Cardiac fibroblast (primary cell): ENCODE data around the gene CFAP92.

Source experiments
- DNase-seq, 2 donors: peaks; one replicate each; pipeline versions ENCODE4 v3.0.0 to v3.0.0-alpha.2; 2010; ENCODE audit warnings: low read depth in 2 of 2
- H3K4me3 ChIP-seq, 2 donors: replicated peaks in 1 of 2; 1 replicate in 1 of 2; 2 replicates in 1 of 2; pipeline ENCODE4 v1.5.1; 2011; ENCODE audit warnings: low read depth in 2 of 2, low read length in 2 of 2, mild to moderate bottlenecking in 2 of 2, moderate library complexity in 1 of 2
- TF ChIP-seq, protein P1 (sequence below): IDR thresholded peaks from one replicate; pipeline ENCODE4 v1.5.1; 2011; ENCODE audit warnings: low read depth, mild to moderate bottlenecking, low read length, inconsistent platforms

The CFAP92 gene

GRCh38 chr3:129001806-129002572 is 8.1 kb upstream of the CFAP92 start:
- TF ChIP-seq, protein P1, sequence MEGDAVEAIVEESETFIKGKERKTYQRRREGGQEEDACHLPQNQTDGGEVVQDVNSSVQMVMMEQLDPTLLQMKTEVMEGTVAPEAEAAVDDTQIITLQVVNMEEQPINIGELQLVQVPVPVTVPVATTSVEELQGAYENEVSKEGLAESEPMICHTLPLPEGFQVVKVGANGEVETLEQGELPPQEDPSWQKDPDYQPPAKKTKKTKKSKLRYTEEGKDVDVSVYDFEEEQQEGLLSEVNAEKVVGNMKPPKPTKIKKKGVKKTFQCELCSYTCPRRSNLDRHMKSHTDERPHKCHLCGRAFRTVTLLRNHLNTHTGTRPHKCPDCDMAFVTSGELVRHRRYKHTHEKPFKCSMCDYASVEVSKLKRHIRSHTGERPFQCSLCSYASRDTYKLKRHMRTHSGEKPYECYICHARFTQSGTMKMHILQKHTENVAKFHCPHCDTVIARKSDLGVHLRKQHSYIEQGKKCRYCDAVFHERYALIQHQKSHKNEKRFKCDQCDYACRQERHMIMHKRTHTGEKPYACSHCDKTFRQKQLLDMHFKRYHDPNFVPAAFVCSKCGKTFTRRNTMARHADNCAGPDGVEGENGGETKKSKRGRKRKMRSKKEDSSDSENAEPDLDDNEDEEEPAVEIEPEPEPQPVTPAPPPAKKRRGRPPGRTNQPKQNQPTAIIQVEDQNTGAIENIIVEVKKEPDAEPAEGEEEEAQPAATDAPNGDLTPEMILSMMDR = no peak
- no peak for DNase-seq
- peak overlapping the region in 1 of 2 donors; percentile 8 for H3K4me3 ChIP-seq

GRCh38 chr3:129001101-129001805 is 7.4 kb upstream of the CFAP92 start, which contains the start of gene EFCC1:
Gene EFCC1 (plus strand): TSS chr3:129001304. CDS start chr3:129001629, 325 bp downstream.
- DNase-seq = peak in 1 of 2 donors; percentile 37
- peak within 1 kb of the TSS; percentile 26 to 37 for H3K4me3 ChIP-seq

GRCh38 chr3:129000742-129001100 is 6.8 kb upstream of the CFAP92 start:
- TF ChIP-seq, protein P1 = no peak
- peak overlapping the region; percentile 26 to 37 for H3K4me3 ChIP-seq
- no peak for DNase-seq

More at GRCh38 chr3:129001101-129001805, 7.4 kb upstream of the CFAP92 start, which contains the start of gene EFCC1:
- TF ChIP-seq, protein P1 = no peak

DNA sequence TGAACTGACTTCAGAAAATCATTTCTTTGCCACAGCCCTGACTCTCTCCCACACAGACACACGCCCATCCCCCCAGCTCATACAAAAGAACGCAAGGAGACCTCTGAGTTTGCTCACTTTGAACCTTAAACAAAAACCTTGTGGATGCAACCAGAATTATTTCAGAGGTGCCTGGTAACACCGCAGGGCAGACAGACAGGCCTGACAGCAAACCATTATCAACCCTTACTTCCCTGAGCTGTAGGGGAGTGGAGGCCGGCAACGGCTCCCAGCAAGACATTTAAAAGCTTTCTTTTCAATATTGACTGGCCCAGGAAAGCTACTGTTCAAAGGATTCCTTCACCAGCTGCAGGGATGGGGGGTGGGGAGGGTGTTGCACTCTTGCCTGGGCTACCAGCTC is 5.2 kb upstream of the CFAP92 start:
- TF ChIP-seq, protein P1 = no peak
- DNase-seq = no peak
- H3K4me3 ChIP-seq = no peak overlapping the region

DNA sequence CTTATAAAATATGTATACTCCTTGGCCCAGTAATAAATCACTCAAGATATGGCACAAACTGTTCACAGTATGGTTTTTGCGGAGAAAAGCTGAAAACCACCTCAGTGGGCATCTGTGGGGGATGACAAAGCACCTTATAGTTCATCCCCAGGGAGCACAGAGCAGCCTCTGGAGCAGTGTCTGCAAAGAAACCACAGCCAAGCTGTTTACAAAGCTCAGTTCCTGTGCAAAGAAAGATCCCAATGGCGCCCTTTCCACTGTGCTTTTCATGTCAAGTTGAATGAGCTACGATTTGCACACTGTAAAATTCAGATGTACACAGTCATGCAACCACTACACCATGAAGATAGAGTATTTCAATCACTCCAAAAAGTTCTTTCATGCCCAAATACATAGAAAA is 4.7 kb upstream of the CFAP92 start:
- no peak overlapping the region for H3K4me3 ChIP-seq
- no peak for DNase-seq
- TF ChIP-seq, protein P1 = no peak

GRCh38 chr3:128997486-128998133 is 3.7 kb upstream of the CFAP92 start:
- TF ChIP-seq, protein P1 = no peak
- no peak overlapping the region for H3K4me3 ChIP-seq
- DNase-seq = no peak
